Esophagus squamous epithelium (tissue), 5 donors: ENCODE results near the gene CXCR4. TPM values are rescaled to one million over a fixed set of nuclear protein-coding genes. Genes with fewer than 3 reads are reported as not detected.
"Not testable (repeated sequence)": the region's sequence is repeated elsewhere in the genome, so short reads cannot be mapped to it uniquely, and the experiment has no call there.

Experiments
- DNase-seq: peaks from one replicate; lab custom pipeline; 2025; lab: John Stamatoyannopoulos, UW
- H3K27ac ChIP-seq, 4 donors: fragments of 200-600 bp; sonication (generic); one replicate each; pipeline ENCODE4 v1.5.1; 2016 to 2019; ENCODE audit warnings: mild to moderate bottlenecking in 1 of 4
- H3K27me3 ChIP-seq, 4 donors: fragments of 200-600 bp; sonication (generic); 1 replicate in 3 of 4; 2 replicates in 1 of 4; pipeline versions ENCODE4 v1.5.1 to v1.6.0; 2017 to 2021; ENCODE audit warnings: antibody characterized with exemption in 1 of 4
- H3K36me3 ChIP-seq, 3 donors: fragments of 200-600 bp; sonication (generic); one replicate each; pipeline ENCODE4 v1.5.1; 2016 to 2019
- H3K4me1 ChIP-seq, 3 donors: fragments of 200-600 bp; sonication (generic); one replicate each; pipeline ENCODE4 v1.5.1; 2017 to 2019
- H3K4me3 ChIP-seq, 4 donors: fragments of 200-600 bp; sonication (generic); 1 replicate in 3 of 4; 2 replicates in 1 of 4; pipeline ENCODE4 v1.5.1; 2016 to 2019; ENCODE audit warnings: mild to moderate bottlenecking in 2 of 4, moderate library complexity in 1 of 4
- H3K9me3 ChIP-seq, 3 donors: fragments of 200-600 bp; sonication (generic); one replicate each; pipeline ENCODE4 v1.5.1; 2016 to 2019
- CTCF ChIP-seq, 6 experiments: fragments of 450-650 bp in 4 of 6; fragments of 200-600 bp in 2 of 6; sonication (generic) in 2 of 6; IDR thresholded peaks; one replicate each; pipeline ENCODE4 v1.5.1; 2016 to 2019; ENCODE audit warnings: antibody characterized with exemption in 6 of 6, mild to moderate bottlenecking in 4 of 6, moderate library complexity in 4 of 6
- POLR2A ChIP-seq, 4 donors: fragments of 450-650 bp; IDR thresholded peaks; one replicate each; pipeline ENCODE4 v1.6.1; 2017; ENCODE audit warnings: antibody characterized with exemption in 4 of 4, mild to moderate bottlenecking in 4 of 4, moderate library complexity in 3 of 4
- WGBS, 2 donors: methylation state at CpG; one replicate each; pipeline ENCODE4 v1.1.5; 2018; 5-methylcytosine and 5-hydroxymethylcytosine counted together
- intact Hi-C: fragments of 100-400 bp; cut with DNase I; formaldehyde crosslinking; loops from one replicate; pipeline ENCODE4 v1.15.0; 2022
- total RNA-seq, 4 donors: library from RNA; depleted of rRNA; stranded (reverse); fragments of >200 nt; gene quantifications; one replicate each; pipeline ENCODE4 v1.1.0, GENCODE V29; 2016
- donor health status: DM: yes; HTN: yes; CAD: no.

The CXCR4 gene
- total RNA-seq, 4 donors from 2014 or later: 5.7 to 28.6 (median 10.0) TPM

GRCh38 chr2:136077107-136077506, 40.8 kb downstream of the CXCR4 start:
- H3K4me1 ChIP-seq: peaks cover 0 to 7% (median 0%) of the 10 kb centered on the region in 3 donors
- peaks cover 0 to under 1% (median 0%) of the 10 kb centered on the region in 3 donors for H3K9me3 ChIP-seq
- no peak overlapping the region for H3K4me3 ChIP-seq
- peaks cover 0 to 4% (median 0%) of the 10 kb centered on the region in 4 donors for H3K27me3 ChIP-seq
- TF ChIP-seq POLR2A (IDR thresholded peaks at IDR 0.05) (no peak), CTCF (IDR thresholded peaks at IDR 0.05) (no peak)
- no peak overlapping the region for H3K27ac ChIP-seq
- intact Hi-C loops: no loop called here
- H3K36me3 ChIP-seq: no peaks in the 10 kb centered on the region
- WGBS, 2 donors: 76% methylated on average over 5 of the region's 5 CpGs
- DNase-seq: no peak

GRCh38 chr2:136075476-136075875, 42.5 kb downstream of the CXCR4 start:
- 45 to 67% methylated on average over 12 of the region's 12 CpGs for WGBS, 2 donors
- Histone ChIP-seq H3K36me3 (no peaks in the 10 kb centered on the region), H3K27me3 (peaks cover 0 to 4% (median 0%) of the 10 kb centered on the region in 4 donors), H3K4me3 (no peak overlapping the region), H3K4me1 (peaks cover 0 to 7% (median 0%) of the 10 kb centered on the region in 3 donors), H3K27ac (no peak overlapping the region), H3K9me3 (peaks cover 0 to 6% (median 0%) of the 10 kb centered on the region in 3 donors)
- intact Hi-C loops: no loop called here
- no peak for DNase-seq
- TF ChIP-seq POLR2A (IDR thresholded peaks at IDR 0.05) (no peak), CTCF (IDR thresholded peaks at IDR 0.05) (peak in 2 of 6 experiments; percentile 14 to 33)

GRCh38 chr2:136072621-136073020, 45.3 kb downstream of the CXCR4 start:
- no peak overlapping the region for H3K27ac ChIP-seq
- intact Hi-C loops: no loop called here
- peaks cover 0 to 6% (median 0%) of the 10 kb centered on the region in 3 donors for H3K9me3 ChIP-seq
- H3K4me3 ChIP-seq: no peak overlapping the region
- TF ChIP-seq POLR2A (IDR thresholded peaks at IDR 0.05) (no peak), CTCF (IDR thresholded peaks at IDR 0.05) (no peak)
- no peak for DNase-seq
- peaks cover 0 to 7% (median 0%) of the 10 kb centered on the region in 3 donors for H3K4me1 ChIP-seq
- H3K36me3 ChIP-seq: no peaks in the 10 kb centered on the region
- WGBS, 2 donors: 75 to 81% methylated on average over 3 of the region's 3 CpGs
- H3K27me3 ChIP-seq: peaks cover 0 to 4% (median 0%) of the 10 kb centered on the region in 4 donors

GRCh38 chr2:136071887-136072286, 46.1 kb downstream of the CXCR4 start:
- H3K27ac ChIP-seq, H3K4me1 ChIP-seq, H3K36me3 ChIP-seq, H3K9me3 ChIP-seq, H3K27me3 ChIP-seq, H3K4me3 ChIP-seq, intact Hi-C loops, DNase-seq: not testable (repeated sequence)
- WGBS, 2 donors: 67 to 94% methylated on average over 3 to 4 of the region's 4 CpGs

GRCh38 chr2:136070913-136071312, 47.0 kb downstream of the CXCR4 start:
- no peak for TF ChIP-seq POLR2A (IDR thresholded peaks at IDR 0.05)
- no peak for TF ChIP-seq CTCF (IDR thresholded peaks at IDR 0.05)
- Histone ChIP-seq H3K36me3 (no peaks in the 10 kb centered on the region), H3K4me3 (no peak overlapping the region), H3K27ac (no peak overlapping the region), H3K9me3 (peaks cover 0 to 6% (median 0%) of the 10 kb centered on the region in 3 donors), H3K27me3 (peaks cover 0 to 10% (median 0%) of the 10 kb centered on the region in 4 donors), H3K4me1 (peaks cover 0 to 7% (median 0%) of the 10 kb centered on the region in 3 donors)
- intact Hi-C loops: no loop called here
- DNase-seq: no peak
- WGBS, 2 donors: 96 to 98% methylated on average over 4 of the region's 4 CpGs

- TF ChIP-seq POLR2A (IDR thresholded peaks at IDR 0.05) (no peak), CTCF (IDR thresholded peaks at IDR 0.05) (no peak)
- no peak overlapping the region for H3K4me3 ChIP-seq
- H3K27me3 ChIP-seq: peaks cover 0 to 7% (median 0%) of the 10 kb centered on the region in 4 donors
- DNase-seq: no peak
- intact Hi-C loops: no loop called here
- no peaks in the 10 kb centered on the region for H3K36me3 ChIP-seq
- no peaks in the 10 kb centered on the region for H3K4me1 ChIP-seq
- H3K9me3 ChIP-seq: peaks cover 0 to 6% (median 0%) of the 10 kb centered on the region in 3 donors
- no peak overlapping the region for H3K27ac ChIP-seq
- WGBS, 2 donors: 85 to 90% methylated on average over 3 of the region's 3 CpGs
Measured at GRCh38 chr2:136069773-136070172, 48.2 kb downstream of the CXCR4 start.
